ENCODE results near the gene ZNF286A.
"Not testable (repeated sequence)": the region's sequence is repeated elsewhere in the genome, so short reads cannot be mapped to it uniquely, and the experiment has no call there.

ZNF286A gene

DNA sequence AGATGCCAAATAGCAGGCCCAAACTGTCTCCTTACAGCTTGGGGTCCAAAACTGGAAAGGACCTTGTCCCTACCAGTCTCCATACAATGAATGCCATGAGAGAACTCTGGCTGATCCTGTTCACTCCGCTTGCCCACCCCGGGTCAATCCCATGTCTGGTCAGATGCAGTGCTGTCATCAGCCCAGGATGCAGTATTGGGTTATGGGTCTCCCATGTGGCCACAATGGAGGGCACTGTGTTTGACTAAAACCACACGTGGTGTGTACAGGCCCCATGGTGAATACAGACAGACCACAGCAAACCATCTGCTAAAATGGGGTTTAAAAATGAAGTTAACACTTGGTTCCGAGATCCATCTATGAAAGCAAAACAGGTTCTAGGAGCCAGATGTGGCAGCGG lies 35.9 kb upstream of the ZNF286A start:
- no peak for FAIRE-seq
- no peak for TF ChIP-seq POLR2A (IDR thresholded peaks at IDR 0.05; ENCODE audit: low read depth, low read length)
- DNase-seq (ENCODE audit: insufficient read length, low spot score): no peak

DNA sequence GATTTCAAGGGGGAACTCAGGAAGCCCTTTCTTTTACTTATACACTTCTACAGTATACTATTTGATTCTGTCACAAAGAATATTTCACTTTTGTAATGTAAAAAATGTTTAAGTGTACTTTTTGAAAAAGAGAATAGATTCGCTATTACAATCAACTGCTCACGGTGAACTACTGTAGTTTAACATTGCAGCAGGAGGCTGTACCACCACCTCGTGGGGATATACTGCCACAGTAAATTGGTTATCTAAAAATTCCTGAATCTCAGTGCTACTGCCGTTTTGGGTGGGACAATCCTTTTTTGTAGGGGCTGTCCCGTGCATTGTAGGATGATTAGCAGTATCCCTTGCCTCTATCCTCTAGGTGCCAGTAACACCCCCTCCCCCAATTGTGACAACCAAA lies 30.0 kb upstream of the ZNF286A start:
- peak; percentile 60 for FAIRE-seq
- not testable (repeated sequence) for DNase-seq (ENCODE audit: insufficient read length, low spot score)

DNA sequence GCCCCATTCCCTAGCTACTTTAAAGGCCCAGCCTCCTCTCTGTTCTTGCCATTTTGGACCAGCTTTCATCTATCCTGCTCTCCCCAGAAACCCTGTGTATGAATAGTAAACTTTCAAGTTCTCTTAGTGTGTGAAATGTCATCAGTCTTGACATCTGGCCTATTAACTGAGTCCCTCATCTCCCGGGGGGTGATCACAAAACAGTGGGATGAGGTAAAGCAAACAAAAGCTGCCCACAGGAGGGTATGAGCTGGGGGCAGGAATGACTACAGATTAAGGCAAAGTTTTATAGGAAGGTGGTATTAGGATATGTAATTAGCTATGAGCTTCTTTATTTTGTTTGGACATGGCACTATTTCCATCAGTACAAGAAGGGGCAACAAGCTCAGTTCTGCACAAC lies 24.9 kb upstream of the ZNF286A start:
- DNase-seq (ENCODE audit: insufficient read length, low spot score); FAIRE-seq: not testable (repeated sequence)

GRCh38 chr17:15675991-15676390 lies 23.6 kb upstream of the ZNF286A start:
- not testable (repeated sequence) for FAIRE-seq; DNase-seq (ENCODE audit: insufficient read length, low spot score)

DNA sequence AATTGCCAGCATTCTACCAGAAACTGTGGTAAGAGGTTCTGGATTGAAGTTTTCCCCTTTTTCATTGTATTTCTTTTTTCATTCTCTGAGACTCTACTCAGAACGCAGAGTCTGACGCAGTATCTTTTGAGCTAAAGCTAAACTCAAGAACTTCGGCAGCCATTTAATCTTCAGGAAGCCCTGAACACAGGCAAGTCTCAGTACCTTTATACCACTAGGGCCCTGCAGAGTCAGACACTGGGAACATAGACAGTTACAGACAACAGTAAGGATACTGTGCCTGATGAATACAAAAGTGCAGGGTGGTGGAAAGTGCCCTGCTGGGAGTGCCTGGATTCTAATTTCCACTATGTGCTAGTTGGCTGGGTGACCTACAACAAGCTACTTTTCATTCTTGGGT lies 16.4 kb upstream of the ZNF286A start:
- FAIRE-seq: not testable (repeated sequence)

GRCh38 chr17:15683824-15684478 lies 15.6 kb upstream of the ZNF286A start, which contains the start of gene TRIM16:
TSS of gene TRIM16 (minus strand) at chr17:15684311. CDS start at chr17:15651609, 32,702 bp downstream.
- peak; percentile 52; the same call in 1 of the 2 replicates for TF ChIP-seq POLR2A (IDR thresholded peaks at IDR 0.05; ENCODE audit: low read depth, low read length)
- FAIRE-seq: not testable (repeated sequence)
- peak; percentile 38 for DNase-seq (ENCODE audit: insufficient read length, low spot score)

More for the DNA sequence above, 16.4 kb upstream of the ZNF286A start:
- not testable (repeated sequence) for DNase-seq (ENCODE audit: insufficient read length, low spot score)

- DNase-seq (ENCODE audit: insufficient read length, low spot score); FAIRE-seq: not testable (repeated sequence)
These were observed 12.1 kb upstream of the ZNF286A start for GRCh38 chr17:15687494-15687893.

GRCh38 chr17:15698967-15699366 lies 585 bp upstream of the ZNF286A start:
- not testable (repeated sequence) for FAIRE-seq; DNase-seq (ENCODE audit: insufficient read length, low spot score)

GRCh38 chr17:15699937-15700336 lies 385 bp downstream of the ZNF286A start:
- DNase-seq (ENCODE audit: insufficient read length, low spot score); FAIRE-seq: not testable (repeated sequence)

GRCh38 chr17:15704239-15704638 lies 4.7 kb downstream of the ZNF286A start:
- not testable (repeated sequence) for FAIRE-seq; DNase-seq (ENCODE audit: insufficient read length, low spot score)

GRCh38 chr17:15704813-15705212 lies 5.3 kb downstream of the ZNF286A start:
- DNase-seq (ENCODE audit: insufficient read length, low spot score); FAIRE-seq: not testable (repeated sequence)

- FAIRE-seq; DNase-seq (ENCODE audit: insufficient read length, low spot score): not testable (repeated sequence)
These were observed 9.3 kb downstream of the ZNF286A start for GRCh38 chr17:15708879-15709278.

DNA sequence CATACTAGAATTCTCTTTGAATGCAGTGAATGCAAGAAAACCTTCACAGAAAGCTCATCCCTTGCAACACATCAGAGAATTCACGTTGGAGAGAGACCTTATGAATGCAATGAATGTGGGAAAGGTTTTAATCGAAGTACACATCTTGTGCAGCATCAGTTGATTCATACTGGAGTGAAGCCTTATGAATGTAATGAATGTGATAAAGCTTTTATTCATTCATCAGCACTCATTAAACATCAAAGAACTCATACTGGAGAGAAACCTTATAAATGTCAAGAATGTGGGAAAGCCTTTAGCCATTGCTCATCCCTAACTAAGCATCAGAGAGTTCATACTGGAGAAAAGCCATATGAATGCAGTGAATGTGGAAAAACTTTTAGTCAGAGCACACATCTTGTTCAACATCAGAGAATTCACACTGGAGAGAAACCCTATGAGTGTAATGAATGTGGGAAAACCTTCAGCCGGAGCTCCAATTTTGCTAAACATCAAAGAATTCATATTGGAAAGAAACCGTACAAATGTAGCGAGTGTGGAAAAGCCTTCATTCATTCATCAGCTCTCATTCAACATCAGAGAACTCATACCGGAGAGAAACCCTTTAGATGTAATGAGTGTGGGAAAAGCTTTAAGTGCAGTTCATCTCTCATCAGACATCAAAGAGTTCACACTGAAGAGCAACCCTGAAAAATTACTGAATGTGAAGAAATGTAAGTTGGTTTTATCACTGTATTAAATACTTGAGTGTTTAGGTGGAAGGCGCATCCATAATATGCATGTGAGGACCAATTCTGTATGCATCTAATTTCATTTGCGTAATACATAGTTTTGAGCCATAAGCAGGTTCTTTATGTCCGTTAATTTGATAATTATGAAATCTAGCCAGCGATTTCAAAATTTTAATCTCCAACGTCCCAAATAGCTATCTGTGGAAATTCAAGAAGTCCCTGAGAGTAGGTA lies 17.3 kb downstream of the ZNF286A start:
- DNase-seq (ENCODE audit: insufficient read length, low spot score): not testable (repeated sequence)
- peak; percentile 87 for FAIRE-seq

- FAIRE-seq; DNase-seq (ENCODE audit: insufficient read length, low spot score): not testable (repeated sequence)
These were observed 31.0 kb downstream of the ZNF286A start for GRCh38 chr17:15730535-15730934.

- not testable (repeated sequence) for FAIRE-seq
These were observed 32.3 kb downstream of the ZNF286A start, which contains the start of gene TBC1D26 for GRCh38 chr17:15731900-15732299. TSS of gene TBC1D26 (plus strand) at chr17:15732283. CDS start at chr17:15735349, 3,066 bp downstream.

DNA sequence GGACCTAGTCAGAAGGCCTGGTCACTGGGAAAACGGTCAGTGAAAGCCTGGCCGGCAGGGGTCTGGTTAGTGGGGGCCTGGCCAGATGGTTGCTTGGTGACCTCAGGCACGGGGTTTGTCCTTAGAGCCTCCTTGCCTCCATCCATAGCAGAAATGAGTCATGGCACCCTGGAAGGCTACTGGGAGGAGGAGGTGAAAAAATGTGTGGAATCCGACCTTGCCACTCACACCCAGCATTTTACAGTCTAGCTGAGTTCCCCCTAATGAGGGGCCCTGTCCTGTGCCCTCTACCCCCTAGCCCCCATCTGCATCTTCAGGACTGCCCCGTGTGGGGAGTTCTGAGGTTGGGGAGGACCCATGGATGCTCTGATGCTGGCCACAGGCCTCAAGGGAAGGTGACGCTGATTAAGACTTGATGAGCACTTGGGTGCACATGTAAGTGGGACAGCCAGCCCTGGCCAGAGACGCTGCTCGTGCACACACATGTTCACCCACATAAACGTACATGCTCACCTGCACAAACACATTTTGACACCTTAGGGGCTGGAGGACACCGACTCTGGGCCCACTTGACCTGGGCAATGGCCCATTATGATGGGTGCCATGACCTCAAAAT lies 33.7 kb downstream of the ZNF286A start:
- peak; percentile 84 for FAIRE-seq
- not testable (repeated sequence) for DNase-seq (ENCODE audit: insufficient read length, low spot score)

More at GRCh38 chr17:15731900-15732299, 32.3 kb downstream of the ZNF286A start, which contains the start of gene TBC1D26:
- not testable (repeated sequence) for DNase-seq (ENCODE audit: insufficient read length, low spot score)

GRCh38 chr17:15736578-15736977 lies 37.0 kb downstream of the ZNF286A start:
- not testable (repeated sequence) for DNase-seq (ENCODE audit: insufficient read length, low spot score); FAIRE-seq
